Chondrocyte (in vitro differentiated cells): ENCODE data around the gene ADGRL2. TPM values are rescaled to one million over a fixed set of nuclear protein-coding genes. Genes with fewer than 3 reads are reported as not detected.

ENCODE experiments used
- DNase-seq: peaks from one replicate; pipeline ENCODE4 v3.0.0; 2021; ENCODE audit warnings: mixed read lengths, low spot score
- H3K27ac Mint-ChIP-seq: one replicate; pipeline ENCODE4 v1.8.0; 2021; ENCODE audit warnings: mild to moderate bottlenecking, moderate library complexity, mixed read lengths; ENCODE audit not compliant: unreplicated experiment
- H3K27me3 Mint-ChIP-seq: 2 replicates; pipeline ENCODE4 v1.8.0; 2021; ENCODE audit warnings: low read depth, mixed read lengths
- H3K36me3 Mint-ChIP-seq: 2 replicates; pipeline ENCODE4 v1.8.0; 2021; ENCODE audit warnings: low read depth, mixed read lengths
- H3K4me1 Mint-ChIP-seq: 2 replicates; pipeline ENCODE4 v1.8.0; 2021; ENCODE audit warnings: low read depth, mild to moderate bottlenecking, mixed read lengths
- H3K4me3 Mint-ChIP-seq: one replicate; pipeline ENCODE4 v1.8.0; 2021; ENCODE audit warnings: mild to moderate bottlenecking, moderate library complexity, mixed read lengths; ENCODE audit not compliant: unreplicated experiment
- H3K9me3 Mint-ChIP-seq: 2 replicates; pipeline ENCODE4 v1.8.0; 2021; ENCODE audit warnings: low read depth, mixed read lengths
- total RNA-seq: library from RNA; stranded (reverse); gene quantifications from 3 replicates; pipeline ENCODE4 v1.2.1, GENCODE V29; 2021
- TF ChIP-seq, protein P1 (sequence below): fragments of 200-600 bp; sonication (generic); IDR thresholded peaks from 2 replicates; pipeline ENCODE4 v1.5.0; 2021; ENCODE audit warnings: antibody characterized with exemption, mild to moderate bottlenecking, moderate library complexity

ADGRL2 gene
- total RNA-seq, 1 donor from 2014 or later: 51.2 TPM

DNA sequence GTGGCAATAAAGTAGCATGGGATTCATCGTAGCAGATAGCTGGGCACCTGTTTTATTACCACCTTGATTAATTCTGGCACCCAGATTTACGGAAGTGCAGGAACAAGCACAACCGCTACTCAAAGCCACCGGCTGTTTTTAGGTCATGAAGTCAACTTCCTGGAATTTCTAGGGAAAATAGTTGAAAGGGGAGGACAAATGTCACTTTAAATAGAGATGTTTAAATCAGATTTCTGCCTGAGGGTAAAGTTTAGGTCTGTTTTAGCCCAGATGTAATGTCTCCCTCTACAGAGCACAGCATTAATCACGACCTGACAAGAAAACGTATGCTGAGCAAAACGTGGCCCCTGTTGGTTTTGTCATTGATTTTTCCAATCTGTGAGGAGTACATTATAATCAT lies 8.0 kb downstream of the ADGRL2 start:
- H3K4me3 Mint-ChIP-seq: no peak overlapping the region
- H3K9me3 Mint-ChIP-seq: no peaks in the 10 kb centered on the region
- TF ChIP-seq, protein P1, sequence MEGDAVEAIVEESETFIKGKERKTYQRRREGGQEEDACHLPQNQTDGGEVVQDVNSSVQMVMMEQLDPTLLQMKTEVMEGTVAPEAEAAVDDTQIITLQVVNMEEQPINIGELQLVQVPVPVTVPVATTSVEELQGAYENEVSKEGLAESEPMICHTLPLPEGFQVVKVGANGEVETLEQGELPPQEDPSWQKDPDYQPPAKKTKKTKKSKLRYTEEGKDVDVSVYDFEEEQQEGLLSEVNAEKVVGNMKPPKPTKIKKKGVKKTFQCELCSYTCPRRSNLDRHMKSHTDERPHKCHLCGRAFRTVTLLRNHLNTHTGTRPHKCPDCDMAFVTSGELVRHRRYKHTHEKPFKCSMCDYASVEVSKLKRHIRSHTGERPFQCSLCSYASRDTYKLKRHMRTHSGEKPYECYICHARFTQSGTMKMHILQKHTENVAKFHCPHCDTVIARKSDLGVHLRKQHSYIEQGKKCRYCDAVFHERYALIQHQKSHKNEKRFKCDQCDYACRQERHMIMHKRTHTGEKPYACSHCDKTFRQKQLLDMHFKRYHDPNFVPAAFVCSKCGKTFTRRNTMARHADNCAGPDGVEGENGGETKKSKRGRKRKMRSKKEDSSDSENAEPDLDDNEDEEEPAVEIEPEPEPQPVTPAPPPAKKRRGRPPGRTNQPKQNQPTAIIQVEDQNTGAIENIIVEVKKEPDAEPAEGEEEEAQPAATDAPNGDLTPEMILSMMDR: peak; percentile 72
- H3K27me3 Mint-ChIP-seq: no peaks in the 10 kb centered on the region
- H3K36me3 Mint-ChIP-seq: no peaks in the 10 kb centered on the region
- peak overlapping the region; percentile 72 for H3K27ac Mint-ChIP-seq
- H3K4me1 Mint-ChIP-seq: peaks cover 73% of the 10 kb centered on the region
- no peak for DNase-seq

DNA sequence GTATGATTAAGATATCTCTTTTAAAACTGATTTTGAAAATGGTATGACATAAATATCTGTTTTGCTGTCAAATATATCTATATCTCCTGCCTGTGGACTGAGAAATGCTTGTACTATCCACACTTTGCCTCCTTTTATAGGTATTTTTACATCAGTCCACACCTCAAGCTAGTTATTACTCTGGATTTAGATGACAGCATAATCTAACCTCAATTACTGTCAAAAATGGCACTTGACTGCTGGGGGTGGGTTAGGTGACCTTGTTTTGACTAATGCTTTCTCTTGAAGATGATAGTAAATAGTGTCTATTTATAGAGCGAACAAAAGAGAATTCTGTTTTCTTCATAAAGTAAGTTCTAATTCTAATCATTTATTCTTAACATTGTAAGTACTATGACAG lies 9.1 kb downstream of the ADGRL2 start:
- TF ChIP-seq, protein P1: no peak
- Mint-ChIP-seq H3K27me3 (no peaks in the 10 kb centered on the region), H3K9me3 (no peaks in the 10 kb centered on the region), H3K4me3 (no peak overlapping the region), H3K36me3 (no peaks in the 10 kb centered on the region), H3K27ac (peak overlapping the region; percentile 17), H3K4me1 (peaks cover 63% of the 10 kb centered on the region)
- DNase-seq: no peak

DNA sequence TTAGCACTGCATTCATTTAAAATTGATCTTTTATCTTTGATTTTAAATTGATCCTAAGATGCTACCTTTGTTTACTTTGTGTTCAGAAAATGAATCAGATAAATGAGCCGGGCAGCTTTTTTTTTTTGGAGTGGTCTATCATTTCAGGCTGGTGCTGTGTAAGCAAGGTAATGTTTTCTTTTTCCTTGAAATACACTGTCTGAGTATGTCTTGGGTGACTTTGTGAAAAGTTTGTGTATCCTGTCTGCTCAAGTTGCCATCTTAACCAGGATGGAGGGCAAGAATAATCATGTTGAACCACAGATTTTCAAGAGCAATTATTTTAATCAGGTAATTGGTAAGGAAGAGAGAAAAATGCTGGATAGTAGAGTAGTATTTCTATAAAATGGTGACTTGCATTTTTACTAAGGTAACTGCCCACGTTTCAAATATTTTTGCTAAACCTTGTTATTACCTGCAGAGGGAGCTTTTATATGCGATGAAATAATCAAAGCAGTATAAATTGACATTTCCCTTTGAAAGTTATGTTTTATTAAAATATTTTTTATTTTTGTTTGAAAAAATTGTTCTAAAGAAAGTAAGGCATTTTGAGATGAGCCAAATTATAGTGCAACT lies 11.1 kb downstream of the ADGRL2 start:
- no peak overlapping the region for H3K27ac Mint-ChIP-seq
- no peaks in the 10 kb centered on the region for H3K9me3 Mint-ChIP-seq
- H3K4me3 Mint-ChIP-seq: no peak overlapping the region
- H3K4me1 Mint-ChIP-seq: peaks cover 47% of the 10 kb centered on the region
- H3K36me3 Mint-ChIP-seq: no peaks in the 10 kb centered on the region
- H3K27me3 Mint-ChIP-seq: no peaks in the 10 kb centered on the region
- TF ChIP-seq, protein P1: peak; percentile 80
- no peak for DNase-seq

DNA sequence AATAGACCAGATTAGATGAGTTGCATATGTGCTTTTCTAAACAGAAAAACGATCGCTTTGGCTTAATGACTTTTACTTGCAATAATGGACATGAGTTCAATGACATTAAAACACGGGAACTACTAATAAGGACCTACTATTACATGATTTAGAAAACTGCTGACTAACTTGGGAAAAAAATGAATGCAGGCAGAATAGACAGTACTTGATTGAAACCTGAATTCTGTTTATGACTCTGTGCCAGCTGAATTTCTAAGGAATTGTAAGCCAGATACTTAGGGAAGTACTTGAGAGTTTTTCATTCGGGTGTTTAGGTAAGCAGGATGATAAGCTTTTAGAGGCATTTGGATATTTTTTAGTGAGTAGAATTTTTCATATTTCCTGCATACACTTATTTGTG lies 12.0 kb downstream of the ADGRL2 start:
- no peak overlapping the region for H3K4me3 Mint-ChIP-seq
- TF ChIP-seq, protein P1: no peak
- DNase-seq: no peak
- H3K27me3 Mint-ChIP-seq: no peaks in the 10 kb centered on the region
- no peaks in the 10 kb centered on the region for H3K36me3 Mint-ChIP-seq
- peaks cover 44% of the 10 kb centered on the region for H3K4me1 Mint-ChIP-seq
- no peaks in the 10 kb centered on the region for H3K9me3 Mint-ChIP-seq
- peak overlapping the region; percentile 63 for H3K27ac Mint-ChIP-seq

DNA sequence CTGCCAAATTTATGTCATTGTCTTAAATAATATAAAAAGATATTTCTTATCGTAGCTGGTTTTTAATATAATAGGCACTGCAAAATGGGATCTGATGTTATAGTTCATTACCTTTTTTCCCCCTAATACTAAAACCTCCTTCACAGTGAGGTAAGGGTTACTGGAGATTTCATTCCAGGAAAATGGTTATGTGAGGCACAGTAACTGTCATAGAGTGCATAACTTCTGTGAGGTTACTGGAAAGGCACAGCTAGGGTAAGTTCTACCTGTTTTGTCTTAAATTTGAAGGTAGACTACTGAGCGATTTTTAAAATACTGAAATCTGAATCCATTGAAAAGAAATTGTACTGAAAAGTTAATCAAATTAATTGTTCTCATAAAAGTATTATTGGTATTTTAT lies 13.0 kb downstream of the ADGRL2 start:
- Mint-ChIP-seq H3K27ac (no peak overlapping the region), H3K36me3 (no peaks in the 10 kb centered on the region), H3K27me3 (no peaks in the 10 kb centered on the region), H3K9me3 (no peaks in the 10 kb centered on the region), H3K4me3 (no peak overlapping the region), H3K4me1 (peaks cover 40% of the 10 kb centered on the region)
- TF ChIP-seq, protein P1: no peak
- DNase-seq: no peak
